ENCODE measurements around the gene ABI3BP.

- TF ChIP-seq CTCF (IDR thresholded peaks at IDR 0.05) (no peak), POLR2A (IDR thresholded peaks at IDR 0.05) (no peak)
Observed at GRCh38 chr3:100815583-100815982, 177.6 kb downstream of the ABI3BP start.

Data from Peyer's patch (tissue), 4 donors.